Neural progenitor cell (in vitro differentiated cells): ENCODE data around the gene DNAJC28. TPM values are rescaled to one million over a fixed set of nuclear protein-coding genes. Genes with fewer than 3 reads are reported as not detected.
"Not testable (repeated sequence)": the region's sequence is repeated elsewhere in the genome, so short reads cannot be mapped to it uniquely, and the experiment has no call there.

Source experiments
- DNase-seq: peaks from one replicate; pipeline ENCODE4 v3.0.0-alpha.2; 2016; ENCODE audit warnings: low spot score
- H2AFZ ChIP-seq: fragments of 200-600 bp; sonication (generic); replicated peaks from 2 replicates; pipeline ENCODE4 v1.6.1; 2016; ENCODE audit warnings: antibody characterized with exemption
- H3F3A ChIP-seq: fragments of 200-600 bp; sonication (generic); 2 replicates; pipeline ENCODE4 v1.6.1; 2016; ENCODE audit warnings: antibody characterized with exemption, low read depth
- H3K27ac ChIP-seq: fragments of 200-600 bp; sonication (generic); 2 replicates; pipeline ENCODE4 v1.5.1; 2016; ENCODE audit warnings: mild to moderate bottlenecking
- H3K27me3 ChIP-seq: fragments of 200-600 bp; sonication (generic); 2 replicates; pipeline ENCODE4 v1.6.1; 2016; ENCODE audit warnings: mild to moderate bottlenecking, moderate library complexity
- H3K36me3 ChIP-seq: fragments of 200-600 bp; sonication (generic); 2 replicates; pipeline ENCODE4 v1.5.1; 2016
- H3K4me1 ChIP-seq: fragments of 200-600 bp; sonication (generic); 2 replicates; pipeline ENCODE4 v1.6.1; 2016; ENCODE audit warnings: mixed run types
- H3K4me2 ChIP-seq: fragments of 200-600 bp; sonication (generic); 2 replicates; pipeline ENCODE4 v1.6.1; 2016
- H3K4me3 ChIP-seq: fragments of 200-600 bp; sonication (generic); 2 replicates; pipeline ENCODE4 v1.5.1; 2016
- H3K79me2 ChIP-seq: fragments of 200-600 bp; sonication (generic); 2 replicates; pipeline ENCODE4 v1.6.1; 2016; ENCODE audit warnings: low read depth
- H3K9ac ChIP-seq: fragments of 200-600 bp; sonication (generic); 2 replicates; pipeline ENCODE4 v1.6.1; 2016
- H3K9me3 ChIP-seq: fragments of 200-600 bp; sonication (generic); 2 replicates; pipeline ENCODE4 v1.5.1; 2016; ENCODE audit warnings: low read depth
- H4K20me1 ChIP-seq: fragments of 200-600 bp; sonication (generic); 2 replicates; pipeline ENCODE4 v1.6.1; 2016; ENCODE audit warnings: low read depth
- H3K27ac Mint-ChIP-seq: 3 replicates; pipeline ENCODE4 v1.8.0; 2021; ENCODE audit warnings: mixed read lengths
- H3K27me3 Mint-ChIP-seq: 2 replicates; pipeline ENCODE4 v1.8.0; 2022; ENCODE audit warnings: low read depth, mild to moderate bottlenecking, inconsistent platforms, moderate library complexity, mixed read lengths; ENCODE audit not compliant: insufficient read depth
- H3K36me3 Mint-ChIP-seq: 3 replicates; pipeline ENCODE4 v1.8.0; 2021; ENCODE audit warnings: mixed read lengths
- H3K4me1 Mint-ChIP-seq: 3 replicates; pipeline ENCODE4 v1.8.0; 2021; ENCODE audit warnings: mixed read lengths
- H3K4me3 Mint-ChIP-seq: 3 replicates; pipeline ENCODE4 v1.8.0; 2021; ENCODE audit warnings: mild to moderate bottlenecking, moderate library complexity, mixed read lengths
- H3K9me3 Mint-ChIP-seq: 3 replicates; pipeline ENCODE4 v1.8.0; 2020; ENCODE audit warnings: mixed read lengths
- EZH2 ChIP-seq: fragments of 200-600 bp; sonication (generic); IDR thresholded peaks from 2 replicates; pipeline ENCODE4 v1.6.1; 2017; ENCODE audit warnings: antibody characterized with exemption, mild to moderate bottlenecking, moderate library complexity
- EZH2phosphoT487 ChIP-seq: fragments of 200-600 bp; sonication (generic); IDR thresholded peaks from 2 replicates; pipeline ENCODE4 v1.6.1; 2017; ENCODE audit warnings: antibody characterized with exemption
- total RNA-seq: library from RNA; depleted of rRNA; stranded (reverse); fragments of >200 nt; gene quantifications from 2 replicates; pipeline ENCODE4 v1.2.3, GENCODE V29; 2015; ENCODE audit warnings: low replicate concordance
- TF ChIP-seq, protein P1 (sequence below): fragments of 200-600 bp; sonication (generic); IDR thresholded peaks from 2 replicates; pipeline ENCODE4 v1.5.1; 2017; ENCODE audit warnings: antibody characterized with exemption, mild to moderate bottlenecking

Gene DNAJC28
- total RNA-seq, 1 donor from 2014 or later = 3.8 TPM

- Mint-ChIP-seq H3K9me3 (no peaks in the 10 kb centered on the region), H3K27ac (no peak overlapping the region), H3K36me3 (peaks cover 11% of the 10 kb centered on the region), H3K27me3 (no peaks in the 10 kb centered on the region), H3K4me1 (no peaks in the 10 kb centered on the region), H3K4me3 (no peak overlapping the region)
- no peak overlapping the region for H3K4me2 ChIP-seq
- DNase-seq = no peak
- no peak overlapping the region for H3K9ac ChIP-seq
- no peak overlapping the region for H3K27ac ChIP-seq
- H3F3A ChIP-seq = no peaks in the 10 kb centered on the region
- H3K4me1 ChIP-seq = no peaks in the 10 kb centered on the region
- H3K9me3 ChIP-seq = no peaks in the 10 kb centered on the region
- H3K27me3 ChIP-seq = no peaks in the 10 kb centered on the region
- H3K4me3 ChIP-seq = no peak overlapping the region
- TF ChIP-seq, protein P1, sequence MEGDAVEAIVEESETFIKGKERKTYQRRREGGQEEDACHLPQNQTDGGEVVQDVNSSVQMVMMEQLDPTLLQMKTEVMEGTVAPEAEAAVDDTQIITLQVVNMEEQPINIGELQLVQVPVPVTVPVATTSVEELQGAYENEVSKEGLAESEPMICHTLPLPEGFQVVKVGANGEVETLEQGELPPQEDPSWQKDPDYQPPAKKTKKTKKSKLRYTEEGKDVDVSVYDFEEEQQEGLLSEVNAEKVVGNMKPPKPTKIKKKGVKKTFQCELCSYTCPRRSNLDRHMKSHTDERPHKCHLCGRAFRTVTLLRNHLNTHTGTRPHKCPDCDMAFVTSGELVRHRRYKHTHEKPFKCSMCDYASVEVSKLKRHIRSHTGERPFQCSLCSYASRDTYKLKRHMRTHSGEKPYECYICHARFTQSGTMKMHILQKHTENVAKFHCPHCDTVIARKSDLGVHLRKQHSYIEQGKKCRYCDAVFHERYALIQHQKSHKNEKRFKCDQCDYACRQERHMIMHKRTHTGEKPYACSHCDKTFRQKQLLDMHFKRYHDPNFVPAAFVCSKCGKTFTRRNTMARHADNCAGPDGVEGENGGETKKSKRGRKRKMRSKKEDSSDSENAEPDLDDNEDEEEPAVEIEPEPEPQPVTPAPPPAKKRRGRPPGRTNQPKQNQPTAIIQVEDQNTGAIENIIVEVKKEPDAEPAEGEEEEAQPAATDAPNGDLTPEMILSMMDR = no peak
- TF ChIP-seq EZH2 = no peak
- TF ChIP-seq EZH2phosphoT487 = no peak
- no peak overlapping the region for H2AFZ ChIP-seq
- no peaks in the 10 kb centered on the region for H3K79me2 ChIP-seq
- H4K20me1 ChIP-seq = no peaks in the 10 kb centered on the region
- H3K36me3 ChIP-seq = no peaks in the 10 kb centered on the region
These were observed 41.9 kb downstream of the DNAJC28 start for GRCh38 chr21:33449616-33450015.

DNA sequence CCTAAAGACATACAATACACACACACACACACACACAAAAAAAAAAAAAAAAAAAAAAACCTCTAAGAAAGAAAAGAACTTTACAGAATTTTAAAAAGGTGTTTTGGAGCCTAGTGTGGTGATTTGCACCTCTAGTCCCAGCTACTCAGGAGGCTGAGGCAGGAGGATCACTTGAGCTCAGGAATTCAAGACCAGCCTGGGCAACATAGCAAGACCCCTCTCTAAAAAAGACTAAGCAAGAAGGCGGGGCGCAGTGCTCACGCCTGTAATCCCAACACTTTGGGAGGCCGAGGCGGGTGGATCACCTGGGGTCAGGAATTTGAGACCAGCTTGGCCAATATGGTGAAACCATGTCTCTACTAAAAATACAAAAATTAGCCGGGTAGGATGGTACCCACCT lies 44.9 kb downstream of the DNAJC28 start:
- H3K4me3 ChIP-seq, H3K9me3 Mint-ChIP-seq, H3K4me3 Mint-ChIP-seq, H3K79me2 ChIP-seq, H2AFZ ChIP-seq, H3K9ac ChIP-seq, H3F3A ChIP-seq, H3K36me3 Mint-ChIP-seq, H3K27ac ChIP-seq, H3K27me3 ChIP-seq, H4K20me1 ChIP-seq, H3K4me1 ChIP-seq, DNase-seq, H3K36me3 ChIP-seq, H3K4me2 ChIP-seq, H3K27me3 Mint-ChIP-seq, H3K4me1 Mint-ChIP-seq, H3K27ac Mint-ChIP-seq, H3K9me3 ChIP-seq: not testable (repeated sequence)

GRCh38 chr21:33444499-33444898 lies 47.0 kb downstream of the DNAJC28 start:
- H3K27me3 ChIP-seq = no peaks in the 10 kb centered on the region
- no peak overlapping the region for H3K9ac ChIP-seq
- no peaks in the 10 kb centered on the region for H3K79me2 ChIP-seq
- H3K9me3 Mint-ChIP-seq = no peaks in the 10 kb centered on the region
- DNase-seq = no peak
- TF ChIP-seq EZH2 = no peak
- TF ChIP-seq EZH2phosphoT487 = no peak
- TF ChIP-seq, protein P1 = no peak
- H3F3A ChIP-seq = no peaks in the 10 kb centered on the region
- H3K36me3 ChIP-seq = no peaks in the 10 kb centered on the region
- no peak overlapping the region for H3K4me3 Mint-ChIP-seq
- no peak overlapping the region for H2AFZ ChIP-seq
- no peak overlapping the region for H3K27ac Mint-ChIP-seq
- peaks cover 4% of the 10 kb centered on the region for H3K36me3 Mint-ChIP-seq
- H3K9me3 ChIP-seq = no peaks in the 10 kb centered on the region
- no peaks in the 10 kb centered on the region for H3K4me1 Mint-ChIP-seq
- peaks cover 2% of the 10 kb centered on the region for H3K27me3 Mint-ChIP-seq
- H4K20me1 ChIP-seq = no peaks in the 10 kb centered on the region
- H3K4me1 ChIP-seq = no peaks in the 10 kb centered on the region
- no peak overlapping the region for H3K4me3 ChIP-seq
- no peak overlapping the region for H3K27ac ChIP-seq
- H3K4me2 ChIP-seq = no peak overlapping the region

GRCh38 chr21:33443194-33443593 lies 48.3 kb downstream of the DNAJC28 start:
- no peak overlapping the region for H3K9ac ChIP-seq
- H3K36me3 ChIP-seq = no peaks in the 10 kb centered on the region
- TF ChIP-seq, protein P1 = no peak
- TF ChIP-seq EZH2phosphoT487 = no peak
- no peak for TF ChIP-seq EZH2
- H3K9me3 Mint-ChIP-seq = no peaks in the 10 kb centered on the region
- H3K4me3 Mint-ChIP-seq = no peak overlapping the region
- H3F3A ChIP-seq = no peaks in the 10 kb centered on the region
- no peaks in the 10 kb centered on the region for H3K4me1 Mint-ChIP-seq
- peaks cover 2% of the 10 kb centered on the region for H3K27me3 Mint-ChIP-seq
- no peak for DNase-seq
- no peaks in the 10 kb centered on the region for H3K27me3 ChIP-seq
- no peaks in the 10 kb centered on the region for H4K20me1 ChIP-seq
- no peaks in the 10 kb centered on the region for H3K79me2 ChIP-seq
- H3K4me3 ChIP-seq = no peak overlapping the region
- no peak overlapping the region for H2AFZ ChIP-seq
- H3K9me3 ChIP-seq = no peaks in the 10 kb centered on the region
- H3K27ac Mint-ChIP-seq = no peak overlapping the region
- peaks cover 5% of the 10 kb centered on the region for H3K36me3 Mint-ChIP-seq
- H3K4me1 ChIP-seq = no peaks in the 10 kb centered on the region
- H3K4me2 ChIP-seq = no peak overlapping the region
- no peak overlapping the region for H3K27ac ChIP-seq
